Central memory CD4-positive, alpha-beta T cell (primary cell): Measurements from ENCODE around the gene GPR152.

ENCODE experiments used
- DNase-seq: peaks from one replicate; pipeline ENCODE4 v3.0.0; 2022

Gene GPR152

GRCh38 chr11:67464411-67465188 is 12.1 kb upstream of the GPR152 start:
- DNase-seq: peak; percentile 91

DNA sequence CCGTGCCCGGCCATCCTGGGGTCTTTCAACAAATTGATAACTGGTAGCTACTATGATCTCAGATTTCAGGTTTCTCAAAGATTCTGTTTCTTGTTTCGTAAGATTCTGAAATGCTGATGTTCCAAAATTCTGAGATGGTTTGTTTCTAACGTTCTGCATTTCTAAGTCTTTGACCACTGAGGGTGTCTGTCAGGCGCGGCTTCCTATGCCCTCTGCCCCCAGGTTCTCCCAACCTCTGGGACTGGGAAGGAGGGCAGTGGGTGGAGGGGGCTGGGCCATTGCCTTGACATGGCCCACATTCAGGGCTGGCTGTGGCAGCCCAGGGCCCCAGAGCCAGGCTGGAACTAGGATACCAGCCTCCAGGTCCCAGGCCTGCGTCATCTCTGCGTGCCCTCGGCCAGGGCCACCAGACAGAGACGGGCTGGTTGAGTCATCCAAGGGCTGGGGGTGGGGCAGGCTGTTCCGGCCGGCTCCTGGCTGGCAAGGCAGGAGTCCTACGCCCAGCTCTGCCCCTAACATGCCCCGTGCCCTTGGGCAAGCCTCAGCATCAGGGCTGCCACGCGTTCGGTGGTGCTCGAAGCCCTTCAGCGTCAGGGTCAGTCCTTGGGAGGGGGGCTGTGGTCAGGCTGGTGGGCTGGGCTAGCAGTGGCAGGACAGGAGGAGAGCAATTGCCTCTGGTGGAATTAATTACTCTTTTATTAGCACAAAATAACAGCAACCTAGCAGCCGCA is 11.3 kb upstream of the GPR152 start:
- DNase-seq: no peak

GRCh38 chr11:67463186-67463585 is 10.7 kb upstream of the GPR152 start:
- DNase-seq: no peak

- DNase-seq: no peak
Observed at GRCh38 chr11:67458266-67458665, 5.7 kb upstream of the GPR152 start.

- no peak for DNase-seq
Observed at GRCh38 chr11:67457453-67457852, 4.9 kb upstream of the GPR152 start.

- DNase-seq: no peak
Observed at GRCh38 chr11:67456068-67456705, 3.7 kb upstream of the GPR152 start.

DNA sequence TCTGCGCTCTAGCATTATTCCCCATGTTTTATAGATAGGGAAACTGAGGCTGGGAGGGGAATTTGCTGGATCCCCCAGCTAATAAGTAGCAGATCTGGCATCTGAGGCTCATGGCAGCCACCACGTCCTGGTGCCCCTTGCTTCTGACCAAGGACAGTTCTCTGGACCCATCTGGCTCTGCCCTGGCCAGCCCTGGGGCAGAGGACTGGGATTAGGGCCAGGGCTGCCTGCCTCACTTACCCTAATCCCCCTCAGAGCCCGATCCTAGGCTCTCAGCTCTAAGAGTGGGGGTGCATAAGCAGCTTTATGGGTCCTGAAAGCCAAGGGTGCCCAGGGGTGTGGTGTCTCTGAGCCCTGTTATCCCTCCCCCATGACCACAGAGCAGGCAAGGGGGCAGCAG is 2.5 kb upstream of the GPR152 start, which contains the start of gene CABP4:
Gene CABP4 (plus strand): TSS at position 301 of the 400 bp plus-strand sequence. CDS start 70 bp downstream, at position 371.
- DNase-seq: no peak

DNA sequence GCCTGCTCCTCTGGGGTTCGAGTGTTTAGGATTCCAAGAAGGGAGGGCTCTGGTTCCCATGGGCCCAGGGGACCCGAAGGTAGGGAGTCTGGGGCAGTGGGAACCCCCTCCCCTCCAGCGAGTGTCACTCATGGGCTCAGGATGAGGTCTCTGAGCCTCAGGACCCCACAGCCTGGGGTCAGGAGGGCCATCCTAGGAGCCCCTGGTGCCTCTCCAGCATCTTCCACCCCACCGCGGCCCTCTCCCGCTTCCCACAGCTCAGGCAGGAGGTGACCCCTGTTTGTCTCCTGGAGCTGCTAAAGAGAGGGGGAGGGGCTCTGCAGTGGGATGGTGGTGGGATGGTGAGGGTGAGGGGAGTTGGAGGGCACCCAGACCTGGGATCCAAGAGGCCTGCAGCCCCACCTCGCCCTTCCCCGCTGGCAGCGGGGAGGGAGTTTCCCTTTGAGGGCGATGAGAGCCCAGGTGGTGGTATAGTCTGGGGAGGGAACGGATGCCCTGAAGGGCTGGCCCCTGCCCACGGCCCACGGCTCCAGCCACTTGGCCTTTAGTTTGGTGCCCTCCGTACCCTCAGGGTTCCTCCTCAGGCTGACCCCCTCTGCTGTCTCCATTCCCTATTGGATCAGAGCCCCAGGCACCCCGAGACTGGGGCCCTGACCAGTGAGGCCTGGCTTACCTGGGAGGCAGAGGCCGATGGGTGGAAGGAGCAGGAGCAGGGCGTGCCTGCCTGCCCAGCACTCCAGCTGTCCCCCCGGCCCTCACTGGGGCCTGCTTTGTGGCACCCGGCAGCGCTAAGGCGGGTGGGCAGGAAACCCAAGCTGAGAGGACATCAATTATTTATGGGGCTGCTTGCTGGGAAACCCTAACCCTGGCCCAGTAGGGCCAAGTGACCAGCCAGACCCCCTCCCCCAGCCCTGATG is 1.5 kb upstream of the GPR152 start:
- no peak for DNase-seq

GRCh38 chr11:67451658-67451976 is 912 bp downstream of the GPR152 start:
- DNase-seq: no peak

GRCh38 chr11:67450796-67451657 is 1.5 kb downstream of the GPR152 start:
- no peak for DNase-seq

DNA sequence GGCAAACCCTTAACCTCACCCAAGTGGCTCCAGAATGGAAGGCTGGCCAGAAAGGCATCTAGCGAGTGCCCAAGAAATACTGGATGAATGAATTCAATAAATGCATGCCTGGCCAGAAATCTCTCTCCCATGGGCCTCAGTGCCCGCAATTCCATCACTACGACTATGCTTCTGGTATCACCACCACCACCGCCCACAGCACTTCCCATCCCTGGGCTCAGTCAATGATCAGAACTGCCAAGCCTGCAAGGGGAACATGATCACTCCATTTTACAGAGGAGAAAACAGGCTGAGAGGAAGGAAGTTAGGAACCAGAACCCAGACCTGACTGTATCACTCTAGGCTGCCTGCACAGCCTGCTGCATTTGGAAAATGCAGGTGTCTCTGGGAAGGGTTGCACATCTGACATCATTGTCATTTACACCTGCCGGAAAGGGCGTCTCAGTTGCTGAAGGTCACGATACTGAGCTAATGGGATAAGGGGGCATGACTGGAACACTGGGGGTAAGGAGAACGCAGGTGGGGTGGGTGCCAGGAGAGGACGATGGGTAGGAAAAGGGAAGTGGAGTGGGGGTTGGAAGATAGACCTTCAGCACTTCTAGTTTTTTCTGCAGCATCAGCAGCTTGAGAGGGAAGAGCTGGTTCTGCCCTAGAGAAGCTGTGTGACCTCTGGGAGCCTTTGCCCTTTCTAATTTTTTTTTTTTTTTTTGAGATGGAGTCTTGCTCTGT is 3.2 kb downstream of the GPR152 start:
- DNase-seq: no peak

DNA sequence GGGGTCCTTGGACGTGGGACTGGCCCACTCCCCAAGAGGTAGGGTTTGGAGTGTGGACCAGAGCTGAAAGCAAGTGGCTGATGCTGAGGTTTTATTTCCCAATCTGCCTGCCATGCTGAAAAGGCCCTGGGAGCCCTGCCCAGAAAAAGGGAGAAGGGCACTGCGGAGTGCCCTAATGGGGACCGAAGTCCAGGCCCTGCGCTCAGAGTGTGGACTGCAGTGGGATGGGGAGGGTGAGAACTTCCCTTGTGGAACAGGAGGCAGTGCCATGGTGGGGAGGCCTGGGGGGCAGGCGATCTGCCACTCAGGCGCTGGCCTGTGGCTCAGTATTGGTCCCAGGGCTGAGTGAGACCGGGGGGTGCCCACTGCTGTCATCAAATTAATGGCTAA is 4.3 kb downstream of the GPR152 start:
- DNase-seq: no peak

DNA sequence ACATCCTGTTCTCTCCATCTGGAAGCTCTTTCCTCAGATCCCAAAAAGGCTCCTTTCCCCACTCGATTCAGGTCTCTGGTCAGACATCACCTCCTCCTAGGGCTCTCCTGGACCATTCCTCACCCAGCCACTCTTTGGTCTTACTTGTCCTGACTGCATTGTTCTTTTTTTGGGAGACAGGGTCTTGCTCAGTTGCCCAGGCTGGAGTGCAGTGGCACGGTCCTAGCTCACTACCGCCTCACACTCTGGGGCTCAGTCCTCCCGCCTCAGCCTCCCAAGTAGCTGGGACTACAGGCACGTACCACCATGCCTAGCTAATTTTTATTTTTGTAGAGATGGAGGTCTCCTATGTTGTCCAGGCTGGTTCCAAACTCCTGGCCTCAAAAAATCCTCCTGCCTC is 7.0 kb downstream of the GPR152 start:
- DNase-seq: no peak

DNA sequence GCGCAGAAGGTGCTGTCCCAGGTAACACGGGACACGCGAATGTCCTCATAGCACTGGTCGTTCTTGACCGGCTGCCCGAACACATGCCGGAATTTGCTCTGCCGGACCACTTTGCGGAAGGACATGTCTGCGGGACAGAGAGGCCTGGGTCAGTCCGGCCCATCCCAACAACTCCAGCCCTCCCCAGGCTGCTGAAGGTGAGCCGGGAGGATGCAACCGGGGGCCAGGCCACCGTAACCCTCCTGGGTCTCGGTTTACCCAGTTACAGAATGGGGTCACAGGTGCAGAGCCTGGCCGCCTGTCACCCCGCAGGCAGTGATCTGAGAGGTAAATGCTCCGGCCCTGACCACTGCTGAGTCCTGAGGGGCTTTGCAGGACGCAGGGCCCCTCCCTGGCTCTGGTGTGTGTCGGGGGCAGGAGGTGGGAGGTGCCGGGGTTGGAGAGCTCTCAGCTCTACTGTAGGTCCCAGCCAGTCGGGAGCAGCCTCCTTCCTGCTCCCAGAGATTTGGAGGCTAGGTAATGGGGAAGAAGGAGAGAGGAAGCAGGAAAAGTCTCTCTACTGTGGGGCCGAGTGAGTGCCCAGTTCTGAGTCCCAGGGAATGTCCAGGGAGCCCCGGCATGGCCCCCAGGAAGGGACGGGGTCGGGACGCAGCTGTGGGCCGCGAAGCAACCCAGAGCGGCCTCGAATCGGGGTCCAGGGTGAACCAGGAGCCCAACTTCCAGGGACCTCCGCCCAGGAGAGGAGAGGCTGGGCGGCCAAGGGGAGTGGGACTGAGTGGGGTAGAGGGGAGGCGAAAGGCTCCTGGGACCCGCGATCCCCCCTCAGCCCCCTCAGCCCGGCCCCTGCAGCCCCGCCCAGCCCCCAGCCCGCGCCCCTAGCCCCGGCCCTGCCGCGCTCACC is 9.8 kb downstream of the GPR152 start:
- no peak for DNase-seq

GRCh38 chr11:67441731-67442351 is 10.7 kb downstream of the GPR152 start:
- no peak for DNase-seq

DNA sequence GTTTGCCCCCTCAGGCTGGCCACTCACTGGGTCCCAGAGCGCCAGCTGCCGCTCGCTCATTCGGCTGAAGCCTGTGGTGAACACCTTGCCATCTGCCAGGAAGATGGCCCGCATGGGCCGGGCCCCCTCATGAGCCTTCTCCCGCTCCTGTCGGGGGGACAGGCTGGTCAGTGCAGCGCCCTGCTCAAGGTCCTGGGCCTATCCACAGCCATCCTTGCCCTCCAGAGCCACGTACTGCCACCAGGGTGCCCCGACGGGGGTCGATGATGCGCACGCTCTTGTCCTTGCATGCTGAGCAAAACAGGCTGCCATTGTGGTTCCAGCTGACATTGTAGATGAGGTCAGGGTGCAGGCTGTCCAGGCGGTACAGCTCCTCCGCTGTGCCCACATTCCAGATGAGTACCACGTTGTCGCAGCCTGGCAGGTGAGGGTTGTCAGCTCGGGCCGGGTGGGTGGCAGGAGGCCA is 11.4 kb downstream of the GPR152 start:
- DNase-seq: no peak

DNA sequence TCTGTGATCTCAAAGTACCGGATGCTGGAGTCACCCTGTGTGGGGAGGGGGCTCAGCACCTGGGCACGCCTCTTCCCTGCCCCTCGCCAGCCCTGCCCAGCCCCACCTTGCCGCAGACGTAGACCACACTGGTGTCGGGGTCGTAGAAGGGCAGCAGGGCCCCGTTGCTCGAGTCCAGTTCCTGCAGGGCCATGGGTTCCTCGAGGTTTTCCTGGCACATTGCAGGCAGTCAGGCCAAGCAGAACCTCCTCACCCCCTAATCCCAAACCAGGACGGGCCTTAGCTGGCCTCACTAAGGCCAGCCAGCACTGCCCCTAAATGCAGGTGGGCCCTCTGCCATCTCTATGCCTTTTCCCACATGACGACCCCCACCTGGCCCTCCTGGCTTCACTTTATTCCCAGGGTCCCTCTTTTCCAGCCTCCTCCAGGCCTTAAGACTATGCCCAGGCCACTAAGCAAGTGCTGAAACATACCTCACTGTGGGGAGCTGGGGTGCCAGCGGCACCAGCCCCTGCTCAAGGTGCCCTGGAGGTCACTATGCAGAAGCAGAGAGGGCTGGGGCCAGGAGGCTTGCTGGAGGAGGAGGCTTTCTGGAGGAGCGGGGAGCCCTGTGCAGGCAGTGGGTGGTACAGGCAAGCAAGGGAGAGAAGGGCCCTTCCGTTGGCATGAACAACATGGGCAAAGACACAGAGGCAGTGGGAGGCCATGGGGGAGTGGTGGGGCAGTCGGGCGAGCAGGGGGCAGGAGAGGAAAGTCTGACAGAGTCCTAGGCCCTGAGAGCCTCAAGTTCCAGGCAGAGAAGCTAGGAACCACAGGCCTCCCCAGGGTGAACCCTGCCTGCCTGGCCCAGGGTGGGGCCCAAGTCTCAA is 12.1 kb downstream of the GPR152 start:
- no peak for DNase-seq
